Middle frontal gyrus (tissue), 1 donor: ENCODE measurements around the gene GNG2.

Experiments used
- DNase-seq: peaks from one replicate; pipeline ENCODE4 v3.0.0-alpha.2; 2015; ENCODE audit warnings: low spot score; ENCODE audit errors: extremely low spot score

GNG2 gene

GRCh38 chr14:51855234-51855633 is 5.2 kb upstream of the GNG2 start:
- no peak for DNase-seq

GRCh38 chr14:51856792-51857296 is 3.6 kb upstream of the GNG2 start:
- no peak for DNase-seq

GRCh38 chr14:51859131-51859530 is 1.3 kb upstream of the GNG2 start:
- no peak for DNase-seq

- no peak for DNase-seq
Measured at GRCh38 chr14:51860825-51861499, 550 bp downstream of the GNG2 start.

- no peak for DNase-seq
Measured at GRCh38 chr14:51862176-51862796, 1.9 kb downstream of the GNG2 start.

GRCh38 chr14:51862860-51863259 is 2.4 kb downstream of the GNG2 start:
- no peak for DNase-seq

GRCh38 chr14:51865953-51866747 is 5.7 kb downstream of the GNG2 start:
- DNase-seq, result no peak

GRCh38 chr14:51867741-51868140 is 7.3 kb downstream of the GNG2 start:
- no peak for DNase-seq

- DNase-seq, result no peak
Measured at GRCh38 chr14:51868405-51868804, 8.0 kb downstream of the GNG2 start.

GRCh38 chr14:51869411-51870100 is 9.1 kb downstream of the GNG2 start:
- no peak for DNase-seq

- no peak for DNase-seq
Measured at GRCh38 chr14:51870606-51871005, 10.2 kb downstream of the GNG2 start.

- no peak for DNase-seq
Measured at GRCh38 chr14:51871846-51872245, 11.4 kb downstream of the GNG2 start.

- DNase-seq, result no peak
Measured at GRCh38 chr14:51872396-51872795, 12.0 kb downstream of the GNG2 start.

GRCh38 chr14:51873221-51873893 is 12.9 kb downstream of the GNG2 start:
- DNase-seq, result no peak

GRCh38 chr14:51877810-51878209 is 17.4 kb downstream of the GNG2 start:
- DNase-seq, result no peak

- DNase-seq, result no peak
Measured at GRCh38 chr14:51879170-51879569, 18.8 kb downstream of the GNG2 start.

- no peak for DNase-seq
Measured at GRCh38 chr14:51880835-51881580, 20.6 kb downstream of the GNG2 start.

GRCh38 chr14:51881636-51882035 is 21.2 kb downstream of the GNG2 start:
- DNase-seq, result no peak

- DNase-seq, result no peak
Measured at GRCh38 chr14:51883232-51883631, 22.8 kb downstream of the GNG2 start.
